Measurements from ENCODE around the gene TTLL5. TPM values are rescaled to one million over a fixed set of nuclear protein-coding genes. Genes with fewer than 3 reads are reported as not detected.

TTLL5 gene
- total RNA-seq, 1 experiment from 2014 or later = 35.7 TPM

DNA sequence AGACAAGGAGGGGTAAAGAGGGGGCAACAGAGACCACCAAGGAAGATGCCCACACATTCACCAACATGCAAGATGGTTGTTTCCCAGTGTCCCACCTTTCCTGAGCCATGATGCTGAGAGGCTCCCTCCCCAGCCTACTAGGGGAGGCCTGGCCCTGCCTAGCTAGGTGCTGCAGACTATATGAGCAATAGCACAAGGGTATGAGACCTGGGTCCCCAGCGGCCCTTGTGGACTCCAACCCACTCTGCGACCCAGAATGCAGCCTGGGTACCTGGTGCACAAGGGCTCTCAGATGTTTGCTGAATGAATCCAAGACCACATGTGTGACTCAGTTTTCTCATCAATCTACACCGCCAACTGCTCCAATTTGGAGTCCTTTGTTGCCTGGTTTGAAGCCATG lies 306.8 kb downstream of the TTLL5 start:
- no peak overlapping the region for H3T11ph ChIP-seq (ENCODE audit: low read length)

More for the DNA sequence above, 306.8 kb downstream of the TTLL5 start:
- no peaks in the 10 kb centered on the region for H3K9me3 Mint-ChIP-seq
- Histone ChIP-seq H4K5ac (ENCODE audit: insufficient read length, low read depth, low read length) (no peak overlapping the region), H3K4me1 (ENCODE audit: insufficient read depth, low read length) (peaks cover 5% of the 10 kb centered on the region; the same call in 1 of the 2 replicates), H3K9ac (ENCODE audit: extremely low read depth, insufficient read length, low read length) (no peak overlapping the region), H2BK120ac (ENCODE audit: low read depth, low read length, poor library complexity, severe bottlenecking) (no peak overlapping the region), H2BK15ac (ENCODE audit: low read depth, low read length) (no peak overlapping the region), H3K79me1 (ENCODE audit: insufficient read depth, low read depth, low read length, poor library complexity, severe bottlenecking) (no peaks in the 10 kb centered on the region), H2AK5ac (ENCODE audit: insufficient read length, low read length) (no peak overlapping the region), H3K23ac (ENCODE audit: insufficient read length, low read depth, low read length) (no peak overlapping the region), H3K79me2 (ENCODE audit: insufficient read depth, low read length) (no peaks in the 10 kb centered on the region; the same call in 1 of the 2 replicates), H2BK5ac (ENCODE audit: insufficient read length, low read length) (no peak overlapping the region), H3K23me2 (ENCODE audit: insufficient read length, low read depth, low read length, poor library complexity, severe bottlenecking) (no peaks in the 10 kb centered on the region), H3K18ac (ENCODE audit: insufficient read length, low read depth, low read length) (no peak overlapping the region), H3K14ac (ENCODE audit: insufficient read depth, low read length) (no peak overlapping the region), H3K4ac (ENCODE audit: low read depth, low read length) (no peak overlapping the region), H4K8ac (replicated peaks; ENCODE audit: insufficient read length, low read depth, low read length) (no peak overlapping the region), H3K56ac (ENCODE audit: insufficient read length, low read depth, low read length) (no peak overlapping the region), H3K27me3 (ENCODE audit: insufficient read depth, low read length) (no peaks in the 10 kb centered on the region), H2BK20ac (ENCODE audit: low read depth, low read length, poor library complexity, severe bottlenecking) (no peak overlapping the region), H3K9me3 (ENCODE audit: control insufficient read depth, low read depth, low read length) (no peaks in the 10 kb centered on the region), H2BK12ac (ENCODE audit: insufficient read length, low read depth, low read length) (no peak overlapping the region), H4K20me1 (ENCODE audit: control insufficient read depth, insufficient read depth, insufficient read length) (no peaks in the 10 kb centered on the region), H2AFZ (ENCODE audit: low read length) (no peak overlapping the region), H3K4me2 (ENCODE audit: insufficient read depth, insufficient read length, low read length) (no peak overlapping the region), H3K27ac (ENCODE audit: insufficient read length, low read depth, low read length) (no peak overlapping the region), H4K91ac (ENCODE audit: insufficient read length, low read depth, low read length) (no peak overlapping the region)
- H3K27ac Mint-ChIP-seq = no peak overlapping the region
- TF ChIP-seq, protein P1, sequence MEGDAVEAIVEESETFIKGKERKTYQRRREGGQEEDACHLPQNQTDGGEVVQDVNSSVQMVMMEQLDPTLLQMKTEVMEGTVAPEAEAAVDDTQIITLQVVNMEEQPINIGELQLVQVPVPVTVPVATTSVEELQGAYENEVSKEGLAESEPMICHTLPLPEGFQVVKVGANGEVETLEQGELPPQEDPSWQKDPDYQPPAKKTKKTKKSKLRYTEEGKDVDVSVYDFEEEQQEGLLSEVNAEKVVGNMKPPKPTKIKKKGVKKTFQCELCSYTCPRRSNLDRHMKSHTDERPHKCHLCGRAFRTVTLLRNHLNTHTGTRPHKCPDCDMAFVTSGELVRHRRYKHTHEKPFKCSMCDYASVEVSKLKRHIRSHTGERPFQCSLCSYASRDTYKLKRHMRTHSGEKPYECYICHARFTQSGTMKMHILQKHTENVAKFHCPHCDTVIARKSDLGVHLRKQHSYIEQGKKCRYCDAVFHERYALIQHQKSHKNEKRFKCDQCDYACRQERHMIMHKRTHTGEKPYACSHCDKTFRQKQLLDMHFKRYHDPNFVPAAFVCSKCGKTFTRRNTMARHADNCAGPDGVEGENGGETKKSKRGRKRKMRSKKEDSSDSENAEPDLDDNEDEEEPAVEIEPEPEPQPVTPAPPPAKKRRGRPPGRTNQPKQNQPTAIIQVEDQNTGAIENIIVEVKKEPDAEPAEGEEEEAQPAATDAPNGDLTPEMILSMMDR (conservative IDR thresholded peaks at IDR 0.05) = no peak
- H3K36me3 Mint-ChIP-seq (ENCODE audit: insufficient read depth in 1 of 3, low read depth in 3 of 3) = no peaks in the 10 kb centered on the region
- H3K27me3 Mint-ChIP-seq (ENCODE audit: low read depth) = no peaks in the 10 kb centered on the region
- peaks cover 7 to 10% of the 10 kb centered on the region in 2 experiments for H3K4me1 Mint-ChIP-seq
- WGBS (ENCODE audit: extremely low coverage, insufficient read length, low lambda C conversion rate) = no CpG with 5 or more reads among the region's 3 CpGs
- no peak for DNase-seq
- no peak overlapping the region for H3K4me3 Mint-ChIP-seq
